ENCODE results near the gene LTA. TPM values are rescaled to one million over a fixed set of nuclear protein-coding genes. Genes with fewer than 3 reads are reported as not detected.

Gene LTA
- total and polyA plus RNA-seq, 4 donors: 0.05 TPM; not detected in 3

GRCh38 chr6:31573239-31574105 lies 1.4 kb downstream of the LTA start:
- H3K4me3 ChIP-seq (ENCODE audit: low read depth in 1 of 3, low read length in 3 of 3): no peak overlapping the region
- no peaks in the 10 kb centered on the region for H3K9me3 ChIP-seq (ENCODE audit: control insufficient read depth in 4 of 4, low read length in 3 of 4)
- 88% methylated on average over 9 of the region's 9 CpGs for WGBS
- TF ChIP-seq HNF4A (conservative IDR thresholded peaks at IDR 0.05) (no peak), ZBTB33 (IDR thresholded peaks at IDR 0.05) (no peak)
- no peak for DNase-seq (ENCODE audit: low spot score)
- H3K4me1 ChIP-seq (ENCODE audit: control insufficient read depth in 4 of 4, insufficient read depth in 4 of 4, low read length in 3 of 4): no peaks in the 10 kb centered on the region
- H3K27me3 ChIP-seq (ENCODE audit: control insufficient read depth in 4 of 4, insufficient read depth in 4 of 4, low read length in 3 of 4): no peaks in the 10 kb centered on the region
- no peaks in the 10 kb centered on the region for H3K36me3 ChIP-seq (ENCODE audit: control insufficient read depth in 4 of 4, insufficient read depth in 3 of 4, low read depth in 1 of 4, low read length in 3 of 4)
- H3K27ac ChIP-seq (ENCODE audit: low read depth in 1 of 2, low read length in 2 of 2): peak overlapping the region in 1 of 2 donors; percentile 52
- H3K9ac ChIP-seq (ENCODE audit: low read depth in 1 of 2, low read length in 2 of 2): no peak overlapping the region

DNA sequence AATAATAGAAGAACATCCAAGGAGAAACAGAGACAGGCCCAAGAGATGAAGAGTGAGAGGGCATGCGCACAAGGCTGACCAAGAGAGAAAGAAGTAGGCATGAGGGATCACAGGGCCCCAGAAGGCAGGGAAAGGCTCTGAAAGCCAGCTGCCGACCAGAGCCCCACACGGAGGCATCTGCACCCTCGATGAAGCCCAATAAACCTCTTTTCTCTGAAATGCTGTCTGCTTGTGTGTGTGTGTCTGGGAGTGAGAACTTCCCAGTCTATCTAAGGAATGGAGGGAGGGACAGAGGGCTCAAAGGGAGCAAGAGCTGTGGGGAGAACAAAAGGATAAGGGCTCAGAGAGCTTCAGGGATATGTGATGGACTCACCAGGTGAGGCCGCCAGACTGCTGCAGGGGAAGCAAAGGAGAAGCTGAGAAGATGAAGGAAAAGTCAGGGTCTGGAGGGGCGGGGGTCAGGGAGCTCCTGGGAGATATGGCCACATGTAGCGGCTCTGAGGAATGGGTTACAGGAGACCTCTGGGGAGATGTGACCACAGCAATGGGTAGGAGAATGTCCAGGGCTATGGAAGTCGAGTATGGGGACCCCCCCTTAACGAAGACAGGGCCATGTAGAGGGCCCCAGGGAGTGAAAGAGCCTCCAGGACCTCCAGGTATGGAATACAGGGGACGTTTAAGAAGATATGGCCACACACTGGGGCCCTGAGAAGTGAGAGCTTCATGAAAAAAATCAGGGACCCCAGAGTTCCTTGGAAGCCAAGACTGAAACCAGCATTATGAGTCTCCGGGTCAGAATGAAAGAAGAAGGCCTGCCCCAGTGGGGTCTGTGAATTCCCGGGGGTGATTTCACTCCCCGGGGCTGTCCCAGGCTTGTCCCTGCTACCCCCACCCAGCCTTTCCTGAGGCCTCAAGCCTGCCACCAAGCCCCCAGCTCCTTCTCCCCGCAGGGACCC lies 2.3 kb downstream of the LTA start:
- no peaks in the 10 kb centered on the region for H3K4me1 ChIP-seq (ENCODE audit: control insufficient read depth in 4 of 4, insufficient read depth in 4 of 4, low read length in 3 of 4)
- no peaks in the 10 kb centered on the region for H3K36me3 ChIP-seq (ENCODE audit: control insufficient read depth in 4 of 4, insufficient read depth in 3 of 4, low read depth in 1 of 4, low read length in 3 of 4)
- no peak overlapping the region for H3K27ac ChIP-seq (ENCODE audit: low read depth in 1 of 2, low read length in 2 of 2)
- WGBS: 77% methylated on average over 14 of the region's 14 CpGs
- no peaks in the 10 kb centered on the region for H3K27me3 ChIP-seq (ENCODE audit: control insufficient read depth in 4 of 4, insufficient read depth in 4 of 4, low read length in 3 of 4)
- TF ChIP-seq RXRA (IDR thresholded peaks at IDR 0.05) (no peak), ATF3 (IDR thresholded peaks at IDR 0.05) (no peak), YY1 (IDR thresholded peaks at IDR 0.05) (no peak), FOXA2 (IDR thresholded peaks at IDR 0.05) (no peak), GABPA (IDR thresholded peaks at IDR 0.05 in 1 of 2, conservative IDR thresholded peaks at IDR 0.05 in 1 of 2) (no peak)
- H3K9ac ChIP-seq (ENCODE audit: low read depth in 1 of 2, low read length in 2 of 2): no peak overlapping the region
- H3K9me3 ChIP-seq (ENCODE audit: control insufficient read depth in 4 of 4, low read length in 3 of 4): no peaks in the 10 kb centered on the region
- no peak for DNase-seq (ENCODE audit: low spot score)
- no peak overlapping the region for H3K4me3 ChIP-seq (ENCODE audit: low read depth in 1 of 3, low read length in 3 of 3)

DNA sequence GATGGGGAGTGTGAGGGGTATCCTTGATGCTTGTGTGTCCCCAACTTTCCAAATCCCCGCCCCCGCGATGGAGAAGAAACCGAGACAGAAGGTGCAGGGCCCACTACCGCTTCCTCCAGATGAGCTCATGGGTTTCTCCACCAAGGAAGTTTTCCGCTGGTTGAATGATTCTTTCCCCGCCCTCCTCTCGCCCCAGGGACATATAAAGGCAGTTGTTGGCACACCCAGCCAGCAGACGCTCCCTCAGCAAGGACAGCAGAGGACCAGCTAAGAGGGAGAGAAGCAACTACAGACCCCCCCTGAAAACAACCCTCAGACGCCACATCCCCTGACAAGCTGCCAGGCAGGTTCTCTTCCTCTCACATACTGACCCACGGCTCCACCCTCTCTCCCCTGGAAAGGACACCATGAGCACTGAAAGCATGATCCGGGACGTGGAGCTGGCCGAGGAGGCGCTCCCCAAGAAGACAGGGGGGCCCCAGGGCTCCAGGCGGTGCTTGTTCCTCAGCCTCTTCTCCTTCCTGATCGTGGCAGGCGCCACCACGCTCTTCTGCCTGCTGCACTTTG lies 3.3 kb downstream of the LTA start, which contains the start of gene TNF:
TNF (plus strand) TSS at position 231 of the 567 bp plus-strand sequence; CDS start at position 408, 177 bp downstream.
- 64% methylated on average over 19 of the region's 19 CpGs for WGBS
- H3K27me3 ChIP-seq (ENCODE audit: control insufficient read depth in 4 of 4, insufficient read depth in 4 of 4, low read length in 3 of 4): no peaks in the 10 kb centered on the region
- no peaks in the 10 kb centered on the region for H3K36me3 ChIP-seq (ENCODE audit: control insufficient read depth in 4 of 4, insufficient read depth in 3 of 4, low read depth in 1 of 4, low read length in 3 of 4)
- peak within 1 kb of the TSS in 2 of 3 donors; percentile 2 for H3K4me3 ChIP-seq (ENCODE audit: low read depth in 1 of 3, low read length in 3 of 3)
- peaks cover 0 to 3% (median under 1%) of the 10 kb centered on the region in 4 donors for H3K4me1 ChIP-seq (ENCODE audit: control insufficient read depth in 4 of 4, insufficient read depth in 4 of 4, low read length in 3 of 4)
- peak within 1 kb of the TSS in 1 of 2 donors; percentile 41 for H3K9ac ChIP-seq (ENCODE audit: low read depth in 1 of 2, low read length in 2 of 2)
- H3K9me3 ChIP-seq (ENCODE audit: control insufficient read depth in 4 of 4, low read length in 3 of 4): no peaks in the 10 kb centered on the region
- peak within 1 kb of the TSS in 1 of 2 donors; percentile 56 for H3K27ac ChIP-seq (ENCODE audit: low read depth in 1 of 2, low read length in 2 of 2)
- no peak for DNase-seq (ENCODE audit: low spot score)
- TF ChIP-seq RXRA (IDR thresholded peaks at IDR 0.05) (no peak), RAD21 (IDR thresholded peaks at IDR 0.05) (no peak), FOXA1 (IDR thresholded peaks at IDR 0.05) (no peak), YY1 (IDR thresholded peaks at IDR 0.05) (no peak), TAF1 (conservative IDR thresholded peaks at IDR 0.05) (no peak), MAX (IDR thresholded peaks at IDR 0.05) (no peak), HNF4G (IDR thresholded peaks at IDR 0.05) (no peak), SP1 (IDR thresholded peaks at IDR 0.05) (no peak), NR2F2 (IDR thresholded peaks at IDR 0.05) (no peak), FOXA2 (IDR thresholded peaks at IDR 0.05) (no peak), HNF4A (conservative IDR thresholded peaks at IDR 0.05) (no peak), EGR1 (IDR thresholded peaks at IDR 0.05; ENCODE audit: low read depth in 2 of 2) (no peak)
- TF ChIP-seq, protein P1, sequence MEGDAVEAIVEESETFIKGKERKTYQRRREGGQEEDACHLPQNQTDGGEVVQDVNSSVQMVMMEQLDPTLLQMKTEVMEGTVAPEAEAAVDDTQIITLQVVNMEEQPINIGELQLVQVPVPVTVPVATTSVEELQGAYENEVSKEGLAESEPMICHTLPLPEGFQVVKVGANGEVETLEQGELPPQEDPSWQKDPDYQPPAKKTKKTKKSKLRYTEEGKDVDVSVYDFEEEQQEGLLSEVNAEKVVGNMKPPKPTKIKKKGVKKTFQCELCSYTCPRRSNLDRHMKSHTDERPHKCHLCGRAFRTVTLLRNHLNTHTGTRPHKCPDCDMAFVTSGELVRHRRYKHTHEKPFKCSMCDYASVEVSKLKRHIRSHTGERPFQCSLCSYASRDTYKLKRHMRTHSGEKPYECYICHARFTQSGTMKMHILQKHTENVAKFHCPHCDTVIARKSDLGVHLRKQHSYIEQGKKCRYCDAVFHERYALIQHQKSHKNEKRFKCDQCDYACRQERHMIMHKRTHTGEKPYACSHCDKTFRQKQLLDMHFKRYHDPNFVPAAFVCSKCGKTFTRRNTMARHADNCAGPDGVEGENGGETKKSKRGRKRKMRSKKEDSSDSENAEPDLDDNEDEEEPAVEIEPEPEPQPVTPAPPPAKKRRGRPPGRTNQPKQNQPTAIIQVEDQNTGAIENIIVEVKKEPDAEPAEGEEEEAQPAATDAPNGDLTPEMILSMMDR (IDR thresholded peaks at IDR 0.05; ENCODE audit: low read depth, low read length, missing input control): no peak
- TF ChIP-seq, protein P2, sequence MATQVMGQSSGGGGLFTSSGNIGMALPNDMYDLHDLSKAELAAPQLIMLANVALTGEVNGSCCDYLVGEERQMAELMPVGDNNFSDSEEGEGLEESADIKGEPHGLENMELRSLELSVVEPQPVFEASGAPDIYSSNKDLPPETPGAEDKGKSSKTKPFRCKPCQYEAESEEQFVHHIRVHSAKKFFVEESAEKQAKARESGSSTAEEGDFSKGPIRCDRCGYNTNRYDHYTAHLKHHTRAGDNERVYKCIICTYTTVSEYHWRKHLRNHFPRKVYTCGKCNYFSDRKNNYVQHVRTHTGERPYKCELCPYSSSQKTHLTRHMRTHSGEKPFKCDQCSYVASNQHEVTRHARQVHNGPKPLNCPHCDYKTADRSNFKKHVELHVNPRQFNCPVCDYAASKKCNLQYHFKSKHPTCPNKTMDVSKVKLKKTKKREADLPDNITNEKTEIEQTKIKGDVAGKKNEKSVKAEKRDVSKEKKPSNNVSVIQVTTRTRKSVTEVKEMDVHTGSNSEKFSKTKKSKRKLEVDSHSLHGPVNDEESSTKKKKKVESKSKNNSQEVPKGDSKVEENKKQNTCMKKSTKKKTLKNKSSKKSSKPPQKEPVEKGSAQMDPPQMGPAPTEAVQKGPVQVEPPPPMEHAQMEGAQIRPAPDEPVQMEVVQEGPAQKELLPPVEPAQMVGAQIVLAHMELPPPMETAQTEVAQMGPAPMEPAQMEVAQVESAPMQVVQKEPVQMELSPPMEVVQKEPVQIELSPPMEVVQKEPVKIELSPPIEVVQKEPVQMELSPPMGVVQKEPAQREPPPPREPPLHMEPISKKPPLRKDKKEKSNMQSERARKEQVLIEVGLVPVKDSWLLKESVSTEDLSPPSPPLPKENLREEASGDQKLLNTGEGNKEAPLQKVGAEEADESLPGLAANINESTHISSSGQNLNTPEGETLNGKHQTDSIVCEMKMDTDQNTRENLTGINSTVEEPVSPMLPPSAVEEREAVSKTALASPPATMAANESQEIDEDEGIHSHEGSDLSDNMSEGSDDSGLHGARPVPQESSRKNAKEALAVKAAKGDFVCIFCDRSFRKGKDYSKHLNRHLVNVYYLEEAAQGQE (IDR thresholded peaks at IDR 0.05): no peak

Measured in liver (tissue), 9 donors.